HG03457 (cell line): ENCODE data around the gene CASQ1.
A peak's percentile ranks its signal among the peaks of the same experiment; 100 is the strongest.

Experiments
- ATAC-seq: cut with Tn5 transposase; IDR thresholded peaks from one replicate; pipeline ENCODE4 v1.9.1; 2021; ENCODE audit warnings: moderate number of reproducible peaks; ENCODE audit not compliant: unreplicated experiment

The CASQ1 gene

DNA sequence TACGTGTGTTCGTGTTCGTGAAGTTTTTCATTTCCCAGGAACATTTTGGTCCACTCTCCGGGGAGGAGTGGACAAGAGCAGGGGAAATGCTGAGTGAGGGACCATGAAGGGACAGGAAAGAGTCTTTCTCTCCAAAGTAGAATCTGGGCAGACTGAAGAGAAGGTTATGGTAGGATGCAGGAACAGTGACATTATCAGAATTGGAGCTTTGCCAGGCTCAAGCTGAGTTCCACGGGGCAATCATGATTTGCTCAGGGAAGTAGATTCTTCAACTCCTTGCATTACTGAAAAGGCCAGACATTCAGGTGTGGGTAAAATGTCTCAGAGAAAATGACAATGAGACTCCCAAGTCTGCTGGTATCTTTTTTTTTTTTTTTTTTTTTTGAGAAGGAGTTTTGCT, 22.4 kb upstream of the CASQ1 start:
- no peak for ATAC-seq

DNA sequence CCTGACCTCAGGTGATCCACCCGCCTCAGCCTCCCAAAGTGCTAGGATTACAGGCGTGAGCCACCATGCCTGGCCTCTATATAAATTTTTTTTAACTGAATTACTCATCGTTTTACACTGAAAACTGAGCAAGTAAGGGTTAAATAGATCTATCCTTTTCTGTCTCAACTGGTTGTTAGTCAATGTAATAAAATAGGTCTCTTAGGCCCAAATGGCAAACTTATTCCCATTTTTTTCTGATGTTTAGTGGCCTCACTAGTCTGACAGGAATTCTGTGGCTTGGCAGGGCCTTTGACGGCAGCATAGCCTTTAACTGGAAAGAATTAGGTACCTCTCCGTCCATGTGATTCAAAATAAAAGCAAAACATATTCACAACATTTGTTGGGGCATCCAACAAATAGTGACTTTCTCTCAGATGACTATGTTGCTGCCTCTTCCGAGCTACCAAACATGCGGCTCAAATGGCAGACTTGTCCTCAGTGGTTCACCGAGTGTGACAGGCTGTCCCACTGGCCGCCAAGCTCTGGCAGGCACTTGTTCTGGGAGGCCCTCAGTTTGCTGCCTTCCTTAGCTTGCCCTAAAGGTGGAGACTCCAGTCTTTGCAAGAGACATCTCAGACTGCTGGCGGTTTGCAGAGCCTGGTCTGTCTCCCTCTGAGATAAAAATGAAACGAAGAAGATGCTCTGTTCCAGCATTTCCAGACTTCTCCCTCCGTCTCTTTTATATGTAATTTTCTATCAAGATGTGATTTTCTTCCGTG, 21.6 kb upstream of the CASQ1 start:
- ATAC-seq: no peak

DNA sequence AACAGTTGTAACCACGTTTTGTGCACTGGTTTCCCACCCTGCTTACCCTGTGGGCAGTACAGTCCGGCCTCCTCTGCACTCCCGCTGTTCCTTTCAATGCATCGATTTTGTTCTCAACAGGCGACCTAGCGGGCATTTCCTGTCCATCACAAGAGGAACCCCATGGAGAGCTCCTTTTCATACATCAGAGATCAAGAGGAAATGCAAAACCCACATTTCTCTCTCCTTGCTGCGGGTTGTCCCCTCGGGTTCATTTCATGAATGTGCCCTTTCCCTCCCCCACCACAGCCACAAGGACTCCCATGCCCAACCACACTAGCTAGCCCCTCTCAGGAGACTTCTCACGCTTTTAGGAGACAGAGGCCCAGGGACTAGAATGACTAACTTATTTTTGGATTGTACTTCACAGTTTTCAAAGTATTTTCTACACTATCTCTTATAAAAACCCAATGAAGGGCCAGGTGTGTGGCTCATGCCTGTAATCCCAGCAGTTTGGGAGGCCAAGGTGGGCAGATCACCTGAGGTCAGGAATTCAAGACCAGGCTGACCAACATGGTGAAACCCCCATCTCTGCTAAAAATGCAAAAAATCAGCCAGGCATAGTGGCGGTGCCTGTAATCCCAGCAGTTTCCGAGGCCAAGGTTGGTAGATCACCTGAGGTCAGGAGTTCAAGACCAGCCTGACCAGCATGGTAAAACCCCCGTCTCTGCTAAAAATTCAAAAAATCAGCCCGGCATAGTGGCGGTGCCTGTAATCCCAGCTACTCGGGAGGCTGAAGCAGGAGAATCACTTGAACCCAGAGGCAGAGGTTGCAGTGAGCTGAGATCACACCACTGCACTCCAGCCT, 20.6 kb upstream of the CASQ1 start:
- peak; percentile 55 for ATAC-seq

DNA sequence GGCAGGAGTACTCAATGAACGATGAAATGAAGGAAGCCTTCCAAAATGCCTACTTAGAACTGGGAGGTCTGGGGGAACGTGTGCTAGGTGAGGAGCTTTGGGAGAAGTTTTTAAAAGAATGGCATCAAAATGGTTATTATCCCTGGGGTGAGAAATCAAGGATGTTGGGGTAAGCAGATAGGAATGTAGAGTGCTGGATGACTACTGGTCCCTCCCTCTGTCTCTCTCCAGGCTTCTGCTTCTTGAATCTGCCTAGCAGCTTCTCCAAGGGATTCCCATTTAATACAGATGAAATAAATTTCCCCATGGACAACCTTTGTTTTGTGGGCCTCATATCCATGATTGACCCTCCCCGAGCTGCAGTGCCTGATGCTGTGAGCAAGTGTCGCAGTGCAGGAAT, 19.0 kb upstream of the CASQ1 start:
- no peak for ATAC-seq

DNA sequence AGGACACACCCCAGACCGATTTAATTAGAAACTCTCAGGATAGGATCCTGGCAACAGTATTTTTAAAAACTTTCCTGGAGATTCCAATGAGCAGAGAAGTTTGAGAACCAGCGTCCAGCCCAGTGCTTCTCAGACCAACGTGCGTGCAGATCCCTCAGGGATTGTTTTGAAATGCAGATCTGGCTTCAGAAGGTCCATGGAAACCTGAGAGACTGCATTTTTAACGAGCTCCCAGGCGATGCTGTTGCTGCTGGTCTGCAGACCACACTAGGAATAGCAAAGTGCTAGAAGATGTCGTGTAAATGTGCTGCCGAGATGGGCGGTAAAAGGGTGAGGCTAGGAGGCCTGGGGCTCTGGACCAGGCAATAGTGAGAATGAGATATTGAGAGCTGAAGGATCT, 18.4 kb upstream of the CASQ1 start:
- ATAC-seq: no peak

DNA sequence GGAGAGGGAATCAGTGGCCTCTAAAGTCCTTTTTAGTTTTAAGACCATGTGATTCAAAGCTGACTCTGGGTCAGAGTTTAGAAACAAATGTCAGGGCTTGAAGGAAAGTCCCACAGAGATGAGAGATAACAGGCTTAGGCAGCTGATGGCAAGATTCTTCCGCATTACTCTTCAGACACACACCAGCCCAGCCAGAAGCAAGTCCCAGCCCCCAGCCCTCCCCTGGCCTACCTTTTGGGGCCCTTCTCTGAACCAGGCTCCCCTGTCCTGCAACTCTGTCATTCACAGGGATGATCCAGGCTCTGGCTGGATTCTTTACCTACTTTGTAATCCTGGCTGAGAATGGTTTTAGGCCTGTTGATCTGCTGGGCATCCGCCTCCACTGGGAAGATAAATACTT, 13.1 kb upstream of the CASQ1 start:
- ATAC-seq: no peak

DNA sequence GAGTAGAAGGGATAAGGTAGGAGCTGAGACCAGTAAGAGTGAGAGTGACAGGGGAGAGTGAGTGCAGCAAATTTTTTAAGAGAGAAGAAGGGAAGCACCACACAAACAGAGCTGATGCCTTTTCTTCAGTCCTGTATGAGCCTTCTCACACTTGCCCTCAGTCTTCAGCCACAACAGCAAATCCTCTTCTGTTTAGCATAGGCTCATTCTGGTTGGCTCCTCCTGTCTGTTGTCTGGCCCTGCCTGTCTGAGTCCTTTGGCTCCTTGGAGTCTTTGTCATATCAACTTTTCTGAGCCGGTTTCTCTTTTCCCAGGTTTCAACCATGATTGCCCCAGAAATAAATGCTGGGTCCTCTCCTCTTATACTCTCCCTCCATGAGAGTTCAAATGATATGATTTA, 12.7 kb upstream of the CASQ1 start:
- ATAC-seq: no peak

DNA sequence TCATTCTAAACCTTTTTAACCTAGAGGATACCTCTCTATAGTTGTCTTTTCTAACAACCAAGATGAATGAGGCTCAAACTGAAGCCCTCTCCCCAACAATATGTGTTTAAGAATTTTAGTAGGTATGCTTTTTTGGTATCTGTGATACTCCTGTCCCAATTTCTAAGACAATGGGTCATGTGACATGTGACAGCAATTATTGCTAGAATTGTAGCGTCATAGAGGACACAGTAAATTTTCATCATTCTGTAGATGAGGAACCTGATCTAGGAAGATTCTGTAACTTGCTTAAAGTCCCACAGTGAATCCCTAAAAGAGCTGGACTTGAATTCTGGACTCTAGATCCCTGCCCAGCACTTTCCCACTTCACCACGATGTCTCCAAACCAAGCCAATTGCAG, 11.6 kb upstream of the CASQ1 start:
- ATAC-seq: no peak

DNA sequence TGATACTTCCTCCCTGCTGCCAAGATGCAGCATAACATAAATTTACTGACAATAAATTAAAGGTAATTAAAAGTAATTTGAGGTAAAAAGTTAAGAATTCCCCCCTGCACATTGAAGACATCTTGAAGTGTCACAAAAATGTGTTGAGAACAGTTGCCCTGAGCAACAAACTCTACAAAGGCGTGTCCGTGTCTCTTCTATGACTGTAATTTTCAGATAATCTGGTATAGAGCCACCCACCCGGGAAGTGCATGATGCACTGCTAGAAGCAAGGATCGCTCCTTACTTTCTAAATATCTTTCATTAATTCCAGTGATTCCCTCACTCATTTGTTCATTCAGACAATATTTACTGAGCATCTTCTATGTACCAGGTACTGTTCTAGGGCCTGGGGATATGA, 11.0 kb upstream of the CASQ1 start:
- ATAC-seq: no peak

DNA sequence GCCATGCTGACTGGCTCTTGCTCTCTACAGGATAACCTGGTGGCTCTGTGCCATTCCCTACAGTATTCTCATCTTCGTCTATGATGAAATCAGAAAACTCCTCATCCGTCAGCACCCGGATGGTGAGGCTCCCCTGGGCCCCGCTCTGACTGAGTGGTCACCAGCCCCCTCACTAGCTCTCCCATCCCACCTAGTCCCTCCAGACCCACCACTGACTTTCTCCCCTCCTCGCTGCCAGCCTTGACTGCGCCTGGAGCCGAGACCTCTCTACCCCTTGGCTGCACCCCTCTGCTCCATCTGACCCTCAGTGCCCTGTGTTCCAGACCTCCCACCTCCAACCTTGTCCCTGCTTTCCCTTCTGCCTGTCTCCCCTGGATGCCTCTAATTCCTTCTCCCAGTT, 4.1 kb upstream of the CASQ1 start:
- ATAC-seq: no peak

DNA sequence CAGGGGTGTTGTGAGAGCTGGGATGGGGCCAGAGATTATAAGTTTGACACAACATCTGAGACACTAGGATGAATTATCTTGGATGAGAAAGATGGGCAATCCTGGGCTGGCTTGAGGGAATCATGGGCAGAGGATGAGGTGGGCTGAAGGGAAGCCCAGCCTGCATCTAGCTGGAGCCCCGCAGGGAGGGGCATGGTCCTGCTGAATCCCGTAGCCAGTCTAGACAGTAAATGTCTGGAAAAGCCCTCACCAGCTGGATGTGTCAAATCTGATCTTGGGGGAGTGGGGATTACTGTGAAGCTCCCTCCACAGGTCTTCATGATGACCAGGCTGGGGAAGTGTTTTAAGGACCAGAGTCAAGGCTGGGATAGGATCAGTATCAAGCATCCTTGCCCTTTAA, 3.6 kb upstream of the CASQ1 start:
- no peak for ATAC-seq

DNA sequence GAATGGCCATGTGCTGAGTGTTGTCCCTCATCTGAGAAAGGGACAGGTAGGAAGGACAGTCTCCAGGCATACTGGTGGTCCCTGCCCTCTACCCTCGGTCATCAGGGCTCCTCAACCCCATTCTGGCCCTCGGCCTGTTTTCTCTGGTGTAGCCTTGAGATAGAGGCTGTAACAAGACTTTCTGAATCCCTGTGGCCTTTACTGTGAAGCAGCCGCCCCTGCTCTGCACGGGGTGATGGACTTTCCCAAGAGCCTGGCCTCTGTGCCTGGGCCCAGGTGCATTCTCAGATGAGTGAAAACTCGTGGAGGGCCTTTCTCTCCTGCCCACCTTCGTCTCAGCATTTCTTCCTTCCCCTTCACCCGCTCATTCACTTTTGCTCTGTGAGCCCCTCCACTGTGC, 3.0 kb upstream of the CASQ1 start:
- no peak for ATAC-seq

DNA sequence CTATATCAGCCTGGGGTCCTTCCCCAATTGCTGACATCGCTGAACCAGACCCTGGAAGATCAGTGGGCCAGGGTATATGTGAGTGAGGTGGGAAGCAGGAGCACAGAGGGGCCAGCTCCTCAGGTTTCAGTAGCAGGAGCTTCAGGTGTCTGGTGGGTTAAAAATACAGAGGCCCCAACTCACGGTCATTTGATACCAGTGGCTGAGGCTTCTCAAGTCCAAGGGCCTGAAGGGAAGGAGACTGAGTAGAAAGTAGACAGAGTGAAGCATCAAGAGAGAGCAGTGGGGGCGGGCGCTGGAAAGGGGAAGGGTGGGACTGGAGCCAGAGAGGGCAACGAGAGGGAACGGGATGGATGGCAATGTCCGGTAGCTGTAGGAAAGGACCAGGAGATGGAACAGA, 2.0 kb upstream of the CASQ1 start:
- ATAC-seq: no peak

DNA sequence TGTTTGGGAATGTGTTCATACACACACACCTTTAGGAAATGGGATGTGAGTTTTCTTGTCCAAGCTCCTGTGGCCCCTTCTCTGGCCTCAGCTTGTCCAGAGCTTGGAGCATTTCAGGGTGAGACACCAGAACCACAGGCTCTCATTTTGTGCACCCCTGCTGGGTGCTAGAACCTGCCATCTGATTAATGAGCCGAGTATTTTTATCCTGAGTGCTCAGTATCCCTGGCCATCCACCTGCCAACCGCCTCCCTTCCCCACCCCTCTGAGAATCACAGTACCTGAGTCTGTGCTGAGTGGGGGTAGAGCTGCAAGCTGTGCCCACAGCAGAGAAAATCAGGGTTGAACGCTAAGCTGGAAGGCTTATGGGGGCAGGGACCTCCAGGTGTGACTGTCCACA, 1.4 kb downstream of the CASQ1 start:
- ATAC-seq: no peak

DNA sequence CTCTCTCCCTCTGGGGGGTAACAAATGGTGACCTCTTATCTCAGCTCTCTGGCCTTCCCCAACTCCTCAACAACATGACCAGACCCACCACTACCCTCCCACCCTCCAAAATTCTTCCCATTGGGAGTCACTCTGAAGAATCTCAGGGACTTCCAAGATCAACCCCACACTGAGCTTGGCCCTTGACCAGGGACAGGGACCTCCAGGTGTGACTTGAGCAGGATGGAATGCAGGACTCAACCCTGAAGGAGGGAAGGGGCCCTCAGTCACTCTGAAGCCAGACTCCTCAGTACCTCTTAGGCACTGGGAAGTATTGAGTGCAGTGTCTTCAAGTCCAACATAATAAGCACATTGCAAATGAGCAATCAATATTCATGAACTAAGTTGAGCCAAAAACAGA, 1.9 kb downstream of the CASQ1 start:
- no peak for ATAC-seq

DNA sequence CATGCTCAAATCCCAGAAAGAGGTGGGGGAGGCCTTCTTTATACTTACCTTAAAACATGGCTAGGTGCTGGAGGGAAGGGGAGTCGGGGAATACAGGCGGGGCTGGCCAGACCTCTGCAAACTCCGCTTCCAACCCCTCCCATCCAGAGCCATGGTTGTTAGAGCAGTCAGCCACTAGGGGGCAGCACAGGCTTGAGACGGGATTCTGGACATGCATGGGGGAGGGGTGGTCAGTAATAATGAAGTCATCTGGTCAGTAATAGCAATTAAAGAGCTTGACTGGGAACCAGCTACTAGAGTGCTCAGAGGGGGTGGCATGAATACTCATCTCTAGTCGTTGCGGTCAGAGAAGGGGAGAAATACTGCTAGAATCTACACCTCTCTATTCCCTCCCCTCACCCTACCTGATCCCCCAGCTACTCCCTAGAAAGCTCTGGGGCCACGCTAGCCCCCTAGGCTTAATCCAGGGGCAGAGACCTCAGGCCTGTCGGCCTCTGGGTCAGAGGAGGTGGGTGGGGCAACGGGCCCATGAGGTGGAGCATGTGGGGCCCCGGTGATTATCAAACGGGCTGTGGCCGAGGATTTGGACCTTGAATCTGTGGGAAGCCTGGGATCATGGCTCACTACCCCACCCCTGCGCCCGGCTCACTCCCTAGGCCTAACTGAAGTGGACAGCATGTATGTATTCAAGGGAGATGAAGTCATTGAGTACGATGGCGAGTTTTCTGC, 2.9 kb downstream of the CASQ1 start:
- ATAC-seq: no peak

DNA sequence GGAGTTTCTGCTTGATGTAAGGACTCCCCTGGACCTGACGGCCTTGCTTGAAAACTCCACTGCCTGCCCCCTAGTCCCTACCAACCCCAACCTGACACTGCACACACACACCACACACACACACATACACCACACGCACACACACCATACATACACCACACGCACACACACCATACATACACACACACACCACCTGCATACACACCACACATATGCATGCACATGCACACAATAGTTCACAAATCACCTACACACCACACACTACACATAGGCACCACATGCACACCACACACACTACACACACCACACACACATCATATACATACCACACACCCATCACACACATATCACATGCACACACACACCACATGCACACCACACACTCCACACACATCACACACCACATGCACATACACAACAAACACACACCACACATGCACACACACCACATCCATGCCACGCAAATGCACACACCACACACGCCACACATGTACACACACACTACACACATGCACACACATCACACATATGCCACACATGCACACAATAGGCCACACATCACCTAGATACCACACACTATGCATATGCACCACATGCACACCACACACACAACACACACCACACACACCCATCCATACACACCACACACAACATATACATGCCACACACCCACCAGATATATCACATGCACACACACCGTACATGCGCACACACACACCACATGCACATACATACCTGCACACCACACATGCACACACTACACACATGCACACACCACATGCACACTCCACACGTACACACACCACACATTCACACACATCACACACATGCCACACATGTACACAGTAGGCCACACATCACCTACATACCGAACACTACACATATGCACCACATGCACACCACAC, 3.7 kb downstream of the CASQ1 start:
- ATAC-seq: no peak

DNA sequence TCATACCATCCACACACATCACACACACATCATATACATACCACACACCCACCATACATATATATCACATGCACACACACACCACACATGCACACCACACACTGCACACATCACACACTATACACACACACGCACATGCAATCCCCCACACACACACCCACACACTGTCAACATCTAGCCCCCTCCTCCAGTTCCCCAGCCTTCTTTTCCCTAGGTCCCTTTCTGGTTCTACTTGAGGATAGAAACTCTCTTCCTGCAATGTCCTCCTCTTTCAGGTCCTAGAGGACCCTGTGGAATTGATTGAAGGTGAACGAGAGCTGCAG, 4.3 kb downstream of the CASQ1 start:
- no peak for ATAC-seq

DNA sequence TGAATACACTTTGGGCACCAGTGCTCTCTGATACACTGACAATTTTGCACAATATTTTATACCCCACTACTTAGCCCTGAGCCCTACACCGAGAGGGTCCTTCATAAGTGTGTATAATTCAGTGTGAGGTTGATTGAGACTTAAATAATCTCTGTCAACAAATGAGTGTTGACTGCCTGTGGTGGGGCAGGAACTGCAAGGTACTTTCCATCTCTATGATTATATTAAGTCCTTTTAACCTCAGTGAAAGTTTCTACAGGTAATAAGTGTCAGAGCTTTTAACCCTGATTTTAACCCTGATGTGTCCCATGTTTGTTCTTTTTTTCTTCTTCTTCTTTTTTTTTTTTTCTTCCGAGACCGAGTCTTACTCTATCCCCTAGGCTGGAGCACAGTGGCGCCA, 5.8 kb downstream of the CASQ1 start:
- ATAC-seq: no peak

DNA sequence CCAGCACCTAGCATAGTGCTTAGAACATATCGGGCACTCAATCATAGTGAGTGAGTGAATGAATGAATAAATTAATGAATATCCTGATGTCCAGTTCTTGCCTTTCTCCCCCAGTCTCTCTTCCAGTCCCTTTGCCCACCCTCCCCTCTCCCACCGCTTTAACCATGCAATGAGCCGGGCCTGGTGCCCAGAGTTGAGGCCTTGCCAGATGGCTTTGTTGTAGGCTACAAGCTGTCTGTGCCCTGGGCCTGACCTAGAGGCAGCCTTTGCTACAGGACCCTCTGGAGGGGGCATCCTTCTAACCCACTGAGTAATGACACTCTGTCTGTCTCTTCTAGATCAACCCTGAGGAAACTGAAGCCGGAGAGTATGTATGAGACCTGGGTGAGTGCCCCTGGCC, 6.9 kb downstream of the CASQ1 start:
- ATAC-seq: no peak

DNA sequence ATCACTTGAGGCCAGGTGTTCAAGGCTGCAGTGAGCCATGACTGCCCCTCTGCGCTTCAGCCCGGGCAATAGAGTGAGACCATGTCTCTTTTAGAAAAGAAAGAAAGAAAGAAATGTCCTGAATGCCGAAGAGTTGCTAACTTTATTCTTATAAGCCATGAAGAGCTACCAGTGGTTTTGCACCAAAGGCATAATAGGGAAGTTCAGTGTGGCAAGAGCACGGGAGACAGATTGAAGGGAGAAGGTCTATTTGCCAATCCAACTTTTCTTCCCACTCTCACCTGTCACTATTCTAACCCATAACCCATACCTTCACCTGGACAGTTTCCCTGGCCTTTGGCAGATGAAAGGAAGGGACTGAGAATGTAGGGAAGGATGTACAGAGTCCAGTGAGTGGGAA, 10.4 kb downstream of the CASQ1 start:
- ATAC-seq: no peak
